ENCODE data around the gene TYRO3. TPM values are rescaled to one million over a fixed set of nuclear protein-coding genes. Genes with fewer than 3 reads are reported as not detected.
A peak's percentile ranks its signal among the peaks of the same experiment; 100 is the strongest.

The TYRO3 gene
- total RNA-seq, 1 experiment from 2014 or later, result 118 TPM

DNA sequence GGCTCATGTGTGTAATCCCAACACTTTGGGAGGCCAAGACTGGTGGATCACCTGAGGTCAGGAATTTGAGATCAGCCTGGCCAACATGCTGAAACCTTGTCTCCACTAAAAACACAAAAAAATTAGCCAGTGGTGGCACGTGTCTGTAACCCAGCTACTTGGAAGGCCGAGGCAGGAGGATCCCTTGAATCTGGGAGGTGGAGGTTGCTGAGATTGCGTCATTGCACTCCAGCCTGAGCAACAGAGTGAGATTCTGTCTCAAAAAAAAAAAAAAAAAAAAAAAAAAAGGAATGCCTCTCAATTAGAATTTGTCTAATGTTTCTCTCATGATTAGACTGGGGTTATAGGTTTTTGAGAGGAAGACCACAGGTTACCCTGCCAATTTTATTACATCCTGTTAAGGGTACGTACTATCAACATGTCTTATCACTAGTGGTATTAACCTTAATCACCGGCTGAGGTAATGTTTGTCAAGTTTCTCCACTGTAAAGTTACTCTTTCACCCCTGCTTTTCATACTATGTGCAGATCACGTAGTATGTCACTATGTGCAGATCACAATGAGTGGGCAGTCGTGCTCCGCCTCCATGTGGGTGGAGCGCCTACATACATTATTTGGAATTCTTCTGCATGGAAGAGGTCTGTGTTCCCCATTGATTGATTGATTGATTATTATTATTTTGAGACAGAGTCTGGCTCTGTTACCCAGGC is 8.8 kb upstream of the TYRO3 start:
- Mint-ChIP-seq H3K36me3 (ENCODE audit: insufficient read depth, unreplicated experiment) (no peaks in the 10 kb centered on the region), H3K4me1 (ENCODE audit: low read depth, unreplicated experiment) (peaks cover 6% of the 10 kb centered on the region), H3K27me3 (ENCODE audit: insufficient read depth, unreplicated experiment) (no peaks in the 10 kb centered on the region), H3K9me3 (ENCODE audit: unreplicated experiment) (no peaks in the 10 kb centered on the region), H3K27ac (ENCODE audit: unreplicated experiment) (peak overlapping the region; percentile 80), H3K4me3 (ENCODE audit: unreplicated experiment) (peak overlapping the region; percentile 16)
- Histone ChIP-seq H3K27me3 (replicated peaks; ENCODE audit: control insufficient read depth, insufficient read depth, low read length) (no peaks in the 10 kb centered on the region), H3K4me3 (ENCODE audit: low read depth, low read length) (no peak overlapping the region), H3K9me3 (no peaks in the 10 kb centered on the region), H3K36me3 (ENCODE audit: control insufficient read depth, insufficient read depth, low read length) (no peaks in the 10 kb centered on the region), H3K4me1 (peaks cover 19% of the 10 kb centered on the region)
- TF ChIP-seq, protein P1, sequence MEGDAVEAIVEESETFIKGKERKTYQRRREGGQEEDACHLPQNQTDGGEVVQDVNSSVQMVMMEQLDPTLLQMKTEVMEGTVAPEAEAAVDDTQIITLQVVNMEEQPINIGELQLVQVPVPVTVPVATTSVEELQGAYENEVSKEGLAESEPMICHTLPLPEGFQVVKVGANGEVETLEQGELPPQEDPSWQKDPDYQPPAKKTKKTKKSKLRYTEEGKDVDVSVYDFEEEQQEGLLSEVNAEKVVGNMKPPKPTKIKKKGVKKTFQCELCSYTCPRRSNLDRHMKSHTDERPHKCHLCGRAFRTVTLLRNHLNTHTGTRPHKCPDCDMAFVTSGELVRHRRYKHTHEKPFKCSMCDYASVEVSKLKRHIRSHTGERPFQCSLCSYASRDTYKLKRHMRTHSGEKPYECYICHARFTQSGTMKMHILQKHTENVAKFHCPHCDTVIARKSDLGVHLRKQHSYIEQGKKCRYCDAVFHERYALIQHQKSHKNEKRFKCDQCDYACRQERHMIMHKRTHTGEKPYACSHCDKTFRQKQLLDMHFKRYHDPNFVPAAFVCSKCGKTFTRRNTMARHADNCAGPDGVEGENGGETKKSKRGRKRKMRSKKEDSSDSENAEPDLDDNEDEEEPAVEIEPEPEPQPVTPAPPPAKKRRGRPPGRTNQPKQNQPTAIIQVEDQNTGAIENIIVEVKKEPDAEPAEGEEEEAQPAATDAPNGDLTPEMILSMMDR (IDR thresholded peaks at IDR 0.05; ENCODE audit: insufficient read depth in 1 of 2, low read depth in 1 of 2, low read length in 1 of 2, severe bottlenecking in 1 of 2, unreplicated experiment in 1 of 2), result no peak
- ChIA-PET POLR2A (no interaction called here), CTCF (interaction anchor here (0.7 kb wide), 1 partner anchor 749 kb away, joined by 3 read pairs; no protein-coding TSS in a partner anchor)
- intact Hi-C loops (cut with micrococcal nuclease; ENCODE audit: unreplicated experiment), result no loop called here
- no TSS peak for BruUV-seq (replicated peaks)
- peak; percentile 62 to 64 for DNase-seq

DNA sequence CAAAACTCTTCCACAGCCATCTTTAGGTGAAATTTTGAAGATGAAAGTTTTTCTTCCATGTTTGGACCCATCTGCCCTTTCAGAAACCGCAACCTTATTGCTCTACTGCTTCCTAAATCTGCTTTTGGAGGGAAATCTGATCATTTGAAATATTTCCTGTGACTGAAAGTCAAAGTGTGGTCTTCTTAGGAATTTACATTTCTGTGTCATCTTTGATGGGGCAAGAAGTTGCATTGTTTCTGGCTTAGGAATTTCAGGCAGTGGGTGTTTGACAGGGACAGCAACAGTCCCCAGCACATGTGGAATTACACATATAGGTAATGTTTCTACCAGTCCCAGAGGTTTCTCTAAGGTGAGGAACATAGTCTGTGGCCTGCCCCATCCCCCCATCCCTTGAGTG is 5.3 kb upstream of the TYRO3 start:
- no peaks in the 10 kb centered on the region for H3K27me3 ChIP-seq (replicated peaks; ENCODE audit: control insufficient read depth, insufficient read depth, low read length)
- Mint-ChIP-seq H3K9me3 (ENCODE audit: unreplicated experiment) (no peaks in the 10 kb centered on the region), H3K4me3 (ENCODE audit: unreplicated experiment) (no peak overlapping the region), H3K36me3 (ENCODE audit: insufficient read depth, unreplicated experiment) (peaks cover 11% of the 10 kb centered on the region), H3K27me3 (ENCODE audit: insufficient read depth, unreplicated experiment) (no peaks in the 10 kb centered on the region), H3K27ac (ENCODE audit: unreplicated experiment) (no peak overlapping the region), H3K4me1 (ENCODE audit: low read depth, unreplicated experiment) (peaks cover 17% of the 10 kb centered on the region)
- H3K4me3 ChIP-seq (ENCODE audit: low read depth, low read length), result no peak overlapping the region
- POLR2A ChIA-PET, result no interaction called here
- H3K36me3 ChIP-seq (ENCODE audit: control insufficient read depth, insufficient read depth, low read length), result no peaks in the 10 kb centered on the region
- no peak for DNase-seq
- TF ChIP-seq, protein P1 (IDR thresholded peaks at IDR 0.05; ENCODE audit: insufficient read depth in 1 of 2, low read depth in 1 of 2, low read length in 1 of 2, severe bottlenecking in 1 of 2, unreplicated experiment in 1 of 2), result no peak
- CTCF ChIA-PET, result interaction anchor here (0.7 kb wide), 1 partner anchor 253 kb away, joined by 3 read pairs; no protein-coding TSS in a partner anchor
- H3K9me3 ChIP-seq, result no peaks in the 10 kb centered on the region
- H3K4me1 ChIP-seq, result peaks cover 25% of the 10 kb centered on the region
- BruUV-seq (replicated peaks), result no TSS peak
- intact Hi-C loops (cut with micrococcal nuclease; ENCODE audit: unreplicated experiment), result no loop called here

DNA sequence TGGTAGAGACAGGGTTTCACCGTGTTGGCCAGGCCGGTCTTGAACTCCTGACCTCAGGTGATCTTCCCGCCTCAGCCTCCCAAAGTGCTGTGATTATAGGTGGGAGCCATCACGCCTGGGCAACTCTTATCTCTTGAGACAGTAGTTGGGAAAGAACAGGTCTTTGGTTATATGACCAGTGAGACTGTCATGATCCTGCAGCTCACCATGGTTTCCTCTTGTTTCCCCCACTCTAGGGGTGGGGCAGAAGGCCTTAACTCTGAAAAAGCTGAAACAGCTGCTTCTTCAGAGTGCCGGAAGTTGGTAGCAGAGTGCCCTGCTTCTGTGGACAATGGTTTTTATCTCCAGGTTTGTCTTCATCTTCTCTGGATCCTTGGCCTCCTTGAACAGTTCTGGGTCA is 4.7 kb upstream of the TYRO3 start:
- Mint-ChIP-seq H3K27me3 (ENCODE audit: insufficient read depth, unreplicated experiment) (no peaks in the 10 kb centered on the region), H3K36me3 (ENCODE audit: insufficient read depth, unreplicated experiment) (peaks cover 11% of the 10 kb centered on the region), H3K4me3 (ENCODE audit: unreplicated experiment) (no peak overlapping the region), H3K9me3 (ENCODE audit: unreplicated experiment) (no peaks in the 10 kb centered on the region), H3K27ac (ENCODE audit: unreplicated experiment) (no peak overlapping the region), H3K4me1 (ENCODE audit: low read depth, unreplicated experiment) (peaks cover 17% of the 10 kb centered on the region)
- DNase-seq, result no peak
- H3K36me3 ChIP-seq (ENCODE audit: control insufficient read depth, insufficient read depth, low read length), result no peaks in the 10 kb centered on the region
- intact Hi-C loops (cut with micrococcal nuclease; ENCODE audit: unreplicated experiment), result no loop called here
- ChIA-PET CTCF (interaction anchor here (0.7 kb wide), 1 partner anchor 252 kb away, joined by 3 read pairs; no protein-coding TSS in a partner anchor), POLR2A (no interaction called here)
- H3K9me3 ChIP-seq, result no peaks in the 10 kb centered on the region
- H3K4me1 ChIP-seq, result peaks cover 24% of the 10 kb centered on the region
- H3K4me3 ChIP-seq (ENCODE audit: low read depth, low read length), result no peak overlapping the region
- no TSS peak for BruUV-seq (replicated peaks)
- H3K27me3 ChIP-seq (replicated peaks; ENCODE audit: control insufficient read depth, insufficient read depth, low read length), result no peaks in the 10 kb centered on the region
- TF ChIP-seq, protein P1 (IDR thresholded peaks at IDR 0.05; ENCODE audit: insufficient read depth in 1 of 2, low read depth in 1 of 2, low read length in 1 of 2, severe bottlenecking in 1 of 2, unreplicated experiment in 1 of 2), result no peak
